Uterus (tissue), 2 donors: Measurements from ENCODE around the gene VPS54.
"Not testable (repeated sequence)": the region's sequence is repeated elsewhere in the genome, so short reads cannot be mapped to it uniquely, and the experiment has no call there.

Source experiments
- CTCF ChIP-seq, 4 experiments: fragments of 200-600 bp in 2 of 4; fragments of 450-650 bp in 2 of 4; sonication (generic) in 2 of 4; IDR thresholded peaks; one replicate each; pipeline ENCODE4 v1.5.1; 2016 to 2019; ENCODE audit warnings: antibody characterized with exemption in 4 of 4, mild to moderate bottlenecking in 2 of 4, moderate library complexity in 1 of 4
- POLR2A ChIP-seq, 2 donors: fragments of 450-650 bp; IDR thresholded peaks; one replicate each; pipeline ENCODE4 v1.6.1; 2016; ENCODE audit warnings: antibody characterized with exemption in 2 of 2, mild to moderate bottlenecking in 1 of 2, moderate library complexity in 1 of 2

GRCh38 chr2:63996582-63997198 lies 22.5 kb downstream of the VPS54 start:
- TF ChIP-seq CTCF, POLR2A (IDR thresholded peaks at IDR 0.05): not testable (repeated sequence)
